Astrocyte (in vitro differentiated cells and primary cell): ENCODE results near the gene MEPCE. TPM values are rescaled to one million over a fixed set of nuclear protein-coding genes. Genes with fewer than 3 reads are reported as not detected.

Experiments used
- DNase-seq: peaks from one replicate; pipeline ENCODE4 v3.0.0-alpha.2; 2010; ENCODE audit warnings: low read depth
- FAIRE-seq: peaks from 2 replicates; lab custom pipeline; 2011; peaks lifted over from hg19 to GRCh38; lab: Jason Lieb, UNC
- H2AFZ ChIP-seq: 2 replicates; pipeline ENCODE4 v1.6.0; 2012; ENCODE audit warnings: low read depth, low read length, inconsistent platforms
- H3K27ac ChIP-seq: 2 replicates; pipeline ENCODE4 v1.5.1; 2011; ENCODE audit warnings: low read depth, low read length, inconsistent platforms
- H3K27me3 ChIP-seq: 2 replicates; pipeline ENCODE4 v1.6.0; 2011; ENCODE audit warnings: low read length, inconsistent platforms; ENCODE audit not compliant: insufficient read depth
- H3K36me3 ChIP-seq: 2 replicates; pipeline ENCODE4 v1.5.1; 2011; ENCODE audit warnings: low read length, inconsistent platforms; ENCODE audit not compliant: insufficient read depth
- H3K4me1 ChIP-seq: 2 replicates; pipeline ENCODE4 v1.5.1; 2011; ENCODE audit warnings: low read length, inconsistent platforms; ENCODE audit not compliant: insufficient read depth
- H3K4me2 ChIP-seq: 2 replicates; pipeline ENCODE4 v1.6.0; 2012; ENCODE audit warnings: low read length, inconsistent platforms
- H3K4me3 ChIP-seq: 2 replicates; pipeline ENCODE4 v1.5.1; 2011; ENCODE audit warnings: low read depth, mild to moderate bottlenecking, low read length, inconsistent platforms; ENCODE audit not compliant: insufficient read depth
- H3K79me2 ChIP-seq: 2 replicates; pipeline ENCODE4 v1.6.0; 2012; ENCODE audit warnings: mild to moderate bottlenecking, low read length, inconsistent platforms; ENCODE audit not compliant: insufficient read depth
- H3K9ac ChIP-seq: 2 replicates; pipeline ENCODE4 v1.6.0; 2012; ENCODE audit warnings: mild to moderate bottlenecking, low read length, inconsistent platforms
- H3K9me3 ChIP-seq: 2 replicates; pipeline ENCODE4 v1.5.1; 2012; ENCODE audit warnings: low read depth, mild to moderate bottlenecking, low read length, inconsistent platforms; ENCODE audit not compliant: insufficient read depth
- H4K20me1 ChIP-seq: 2 replicates; pipeline ENCODE4 v1.6.0; 2012; ENCODE audit warnings: low read length, inconsistent platforms; ENCODE audit not compliant: insufficient read depth
- H3K27ac Mint-ChIP-seq: one replicate; pipeline ENCODE4 v1.8.0; 2021; ENCODE audit warnings: mild to moderate bottlenecking, mixed read lengths; ENCODE audit not compliant: unreplicated experiment
- H3K27me3 Mint-ChIP-seq: one replicate; pipeline ENCODE4 v1.8.0; 2021; ENCODE audit warnings: low read depth, mixed read lengths; ENCODE audit not compliant: unreplicated experiment
- H3K36me3 Mint-ChIP-seq: one replicate; pipeline ENCODE4 v1.8.0; 2021; ENCODE audit warnings: low read depth, mixed read lengths; ENCODE audit not compliant: unreplicated experiment
- H3K4me1 Mint-ChIP-seq: one replicate; pipeline ENCODE4 v1.8.0; 2021; ENCODE audit warnings: low read depth, mixed read lengths; ENCODE audit not compliant: unreplicated experiment
- H3K4me3 Mint-ChIP-seq: one replicate; pipeline ENCODE4 v1.8.0; 2021; ENCODE audit warnings: mild to moderate bottlenecking, moderate library complexity, mixed read lengths; ENCODE audit not compliant: unreplicated experiment
- H3K9me3 Mint-ChIP-seq: one replicate; pipeline ENCODE4 v1.8.0; 2021; ENCODE audit warnings: mild to moderate bottlenecking, mixed read lengths; ENCODE audit not compliant: unreplicated experiment
- CTCF ChIP-seq: IDR thresholded peaks from 2 replicates; pipeline ENCODE4 v1.5.1; 2011; ENCODE audit warnings: low read depth, mild to moderate bottlenecking, inconsistent platforms, low read length, moderate library complexity; ENCODE audit not compliant: insufficient read depth
- EZH2 ChIP-seq: IDR thresholded peaks from 2 replicates; pipeline ENCODE4 v1.6.1; 2012; ENCODE audit warnings: mild to moderate bottlenecking, low read length, inconsistent platforms; ENCODE audit not compliant: insufficient read depth
- total RNA-seq: library from RNA; stranded (reverse); gene quantifications from 2 replicates; pipeline ENCODE4 v1.2.1, GENCODE V29; 2021

MEPCE gene
- total RNA-seq, 1 donor from 2014 or later = 20.2 TPM

GRCh38 chr7:100467638-100468373 lies 38.2 kb downstream of the MEPCE start:
- Histone ChIP-seq H3K4me3 (no peak overlapping the region), H4K20me1 (peaks cover 32% of the 10 kb centered on the region), H3K79me2 (no peaks in the 10 kb centered on the region), H3K4me2 (no peak overlapping the region), H3K9ac (no peak overlapping the region), H3K4me1 (peaks cover 18% of the 10 kb centered on the region), H3K27me3 (no peaks in the 10 kb centered on the region), H3K36me3 (no peaks in the 10 kb centered on the region), H2AFZ (no peak overlapping the region), H3K27ac (no peak overlapping the region), H3K9me3 (no peaks in the 10 kb centered on the region)
- no peaks in the 10 kb centered on the region for H3K9me3 Mint-ChIP-seq
- DNase-seq (no peak), FAIRE-seq (no peak)
- TF ChIP-seq EZH2 = no peak
- no peak for TF ChIP-seq CTCF
- peaks cover 8% of the 10 kb centered on the region for H3K36me3 Mint-ChIP-seq
- no peak overlapping the region for H3K4me3 Mint-ChIP-seq
- no peak overlapping the region for H3K27ac Mint-ChIP-seq
- H3K4me1 Mint-ChIP-seq = peaks cover 2% of the 10 kb centered on the region
- no peaks in the 10 kb centered on the region for H3K27me3 Mint-ChIP-seq

GRCh38 chr7:100469227-100470044 lies 39.8 kb downstream of the MEPCE start:
- Mint-ChIP-seq H3K4me3 (no peak overlapping the region), H3K9me3 (no peaks in the 10 kb centered on the region), H3K27ac (no peak overlapping the region), H3K27me3 (no peaks in the 10 kb centered on the region), H3K4me1 (peaks cover 2% of the 10 kb centered on the region), H3K36me3 (peaks cover 7% of the 10 kb centered on the region)
- no peak overlapping the region for H3K4me2 ChIP-seq
- peaks cover 7% of the 10 kb centered on the region for H3K4me1 ChIP-seq
- H4K20me1 ChIP-seq = peaks cover 44% of the 10 kb centered on the region
- no peaks in the 10 kb centered on the region for H3K9me3 ChIP-seq
- no peak overlapping the region for H2AFZ ChIP-seq
- no peak overlapping the region for H3K9ac ChIP-seq
- no peaks in the 10 kb centered on the region for H3K79me2 ChIP-seq
- DNase-seq = no peak
- no peaks in the 10 kb centered on the region for H3K27me3 ChIP-seq
- FAIRE-seq = no peak
- H3K27ac ChIP-seq = no peak overlapping the region
- no peak overlapping the region for H3K4me3 ChIP-seq
- no peaks in the 10 kb centered on the region for H3K36me3 ChIP-seq
- no peak for TF ChIP-seq EZH2
- TF ChIP-seq CTCF = peak; percentile 85
